ENCODE measurements around the gene CD2BP2.
"Not testable (repeated sequence)": the region's sequence is repeated elsewhere in the genome, so short reads cannot be mapped to it uniquely, and the experiment has no call there.

The CD2BP2 gene

GRCh38 chr16:30346286-30346685 is 8.8 kb downstream of the CD2BP2 start:
- Histone ChIP-seq H3K27ac (replicated peaks) (no peak overlapping the region), H3K27me3 (ENCODE audit: insufficient read depth, poor library complexity, severe bottlenecking) (no peaks in the 10 kb centered on the region), H3K4me3 (replicated peaks; ENCODE audit: insufficient read depth, low read length) (no peak overlapping the region)
- no peak for DNase-seq (ENCODE audit: low read depth in 1 of 2, low spot score in 1 of 2)
- TF ChIP-seq SPI1 (IDR thresholded peaks at IDR 0.05; ENCODE audit: borderline replicate concordance, low read depth) (no peak), REST (IDR thresholded peaks at IDR 0.05; ENCODE audit: insufficient replicate concordance, low read depth) (no peak), CTCF (IDR thresholded peaks at IDR 0.05; ENCODE audit: insufficient read depth, low read length) (no peak), POLR2AphosphoS5 (IDR thresholded peaks at IDR 0.05; ENCODE audit: low read depth) (no peak), GABPA (IDR thresholded peaks at IDR 0.05; ENCODE audit: low read depth) (no peak)

GRCh38 chr16:30343491-30343820 is 11.7 kb downstream of the CD2BP2 start:
- not testable (repeated sequence) for H3K27me3 ChIP-seq (ENCODE audit: insufficient read depth, poor library complexity, severe bottlenecking); H3K4me3 ChIP-seq (replicated peaks; ENCODE audit: insufficient read depth, low read length); H3K27ac ChIP-seq (replicated peaks); DNase-seq (ENCODE audit: low read depth in 1 of 2, low spot score in 1 of 2)

- H3K27ac ChIP-seq (replicated peaks): no peak overlapping the region
- no peak overlapping the region for H3K4me3 ChIP-seq (replicated peaks; ENCODE audit: insufficient read depth, low read length)
Measured at GRCh38 chr16:30342751-30343490, 12.2 kb downstream of the CD2BP2 start.

GRCh38 chr16:30341971-30342370 is 13.1 kb downstream of the CD2BP2 start:
- not testable (repeated sequence) for H3K27ac ChIP-seq (replicated peaks); H3K4me3 ChIP-seq (replicated peaks; ENCODE audit: insufficient read depth, low read length); DNase-seq (ENCODE audit: low read depth in 1 of 2, low spot score in 1 of 2); H3K27me3 ChIP-seq (ENCODE audit: insufficient read depth, poor library complexity, severe bottlenecking)

More at GRCh38 chr16:30342751-30343490, 12.2 kb downstream of the CD2BP2 start:
- TF ChIP-seq POLR2AphosphoS5 (IDR thresholded peaks at IDR 0.05; ENCODE audit: low read depth): no peak
- TF ChIP-seq GABPA (IDR thresholded peaks at IDR 0.05; ENCODE audit: low read depth): no peak
- no peak for TF ChIP-seq CTCF (IDR thresholded peaks at IDR 0.05; ENCODE audit: insufficient read depth, low read length)
- no peak for TF ChIP-seq REST (IDR thresholded peaks at IDR 0.05; ENCODE audit: insufficient replicate concordance, low read depth)
- no peak for TF ChIP-seq SPI1 (IDR thresholded peaks at IDR 0.05; ENCODE audit: borderline replicate concordance, low read depth)
- H3K27me3 ChIP-seq (ENCODE audit: insufficient read depth, poor library complexity, severe bottlenecking): no peaks in the 10 kb centered on the region
- DNase-seq (ENCODE audit: low read depth in 1 of 2, low spot score in 1 of 2): no peak

GRCh38 chr16:30340621-30341020 is 14.5 kb downstream of the CD2BP2 start:
- H3K4me3 ChIP-seq (replicated peaks; ENCODE audit: insufficient read depth, low read length): no peak overlapping the region
- DNase-seq (ENCODE audit: low read depth in 1 of 2, low spot score in 1 of 2): no peak
- no peak overlapping the region for H3K27ac ChIP-seq (replicated peaks)
- H3K27me3 ChIP-seq (ENCODE audit: insufficient read depth, poor library complexity, severe bottlenecking): no peaks in the 10 kb centered on the region
- no peak for TF ChIP-seq SPI1 (IDR thresholded peaks at IDR 0.05; ENCODE audit: borderline replicate concordance, low read depth)
- no peak for TF ChIP-seq REST (IDR thresholded peaks at IDR 0.05; ENCODE audit: insufficient replicate concordance, low read depth)
- no peak for TF ChIP-seq CTCF (IDR thresholded peaks at IDR 0.05; ENCODE audit: insufficient read depth, low read length)
- TF ChIP-seq POLR2AphosphoS5 (IDR thresholded peaks at IDR 0.05; ENCODE audit: low read depth): no peak
- no peak for TF ChIP-seq GABPA (IDR thresholded peaks at IDR 0.05; ENCODE audit: low read depth)

GRCh38 chr16:30338715-30339114 is 16.4 kb downstream of the CD2BP2 start:
- not testable (repeated sequence) for DNase-seq (ENCODE audit: low read depth in 1 of 2, low spot score in 1 of 2)

More at GRCh38 chr16:30338715-30339114, 16.4 kb downstream of the CD2BP2 start:
- not testable (repeated sequence) for H3K27ac ChIP-seq (replicated peaks); H3K4me3 ChIP-seq (replicated peaks; ENCODE audit: insufficient read depth, low read length); H3K27me3 ChIP-seq (ENCODE audit: insufficient read depth, poor library complexity, severe bottlenecking)

Measured in HL-60 (cell line).